Tibial nerve (tissue), 4 donors: ENCODE data around the gene TAF1C.

Experiments
- CTCF ChIP-seq, 5 experiments: fragments of 200-600 bp in 3 of 5; fragments of 450-650 bp in 2 of 5; sonication (generic) in 3 of 5; IDR thresholded peaks; one replicate each; pipeline ENCODE4 v1.5.1; 2016 to 2019; ENCODE audit warnings: antibody characterized with exemption in 5 of 5, mild to moderate bottlenecking in 3 of 5, moderate library complexity in 2 of 5
- EP300 ChIP-seq, 2 donors: sonication (generic); formaldehyde crosslinking; IDR thresholded peaks; one replicate each; pipeline ENCODE4 v1.6.1; 2017; ENCODE audit warnings: antibody characterized with exemption in 2 of 2, mild to moderate bottlenecking in 1 of 2

- TF ChIP-seq CTCF (IDR thresholded peaks at IDR 0.05) (no peak), EP300 (IDR thresholded peaks at IDR 0.05) (no peak)
Measured at GRCh38 chr16:84155771-84156170, 31.1 kb downstream of the TAF1C start.
